Body of pancreas (tissue), 4 donors: ENCODE measurements around the gene ARSJ. TPM values are rescaled to one million over a fixed set of nuclear protein-coding genes. Genes with fewer than 3 reads are reported as not detected.

Experiments used
- ATAC-seq: fragments of 150-250 bp; one replicate; pipeline ENCODE4 v1.9.1; 2016
- DNase-seq, 4 donors: peaks; one replicate each; pipeline ENCODE4 v3.0.0-alpha.2; 2019
- H3K27ac ChIP-seq, 4 donors: fragments of 200-600 bp; sonication (generic); 1 replicate in 3 of 4; 2 replicates in 1 of 4; pipeline versions ENCODE4 v1.5.1 to v1.6.1; 2016 to 2019; ENCODE audit warnings: mild to moderate bottlenecking in 1 of 4, mixed read lengths in 1 of 4, moderate library complexity in 1 of 4
- H3K27me3 ChIP-seq, 2 donors: fragments of 200-600 bp; sonication (generic); one replicate each; pipeline ENCODE4 v1.6.0; 2016; ENCODE audit warnings: mild to moderate bottlenecking in 1 of 2
- H3K36me3 ChIP-seq, 2 donors: fragments of 200-600 bp; sonication (generic); replicated peaks in 1 of 2; 2 replicates each; pipeline ENCODE4 v1.5.1; 2016; ENCODE audit warnings: low read depth in 2 of 2; ENCODE audit not compliant: insufficient read depth in 1 of 2
- H3K4me1 ChIP-seq: fragments of 200-600 bp; sonication (generic); one replicate; pipeline ENCODE4 v1.6.0; 2016
- H3K4me3 ChIP-seq, 2 donors: fragments of 200-600 bp; sonication (generic); 1 replicate in 1 of 2; 2 replicates in 1 of 2; pipeline ENCODE4 v1.5.1; 2016 to 2019
- H3K9me3 ChIP-seq, 3 donors: fragments of 200-600 bp; sonication (generic); 1 replicate in 2 of 3; 2 replicates in 1 of 3; pipeline ENCODE4 v1.5.1; 2016
- POLR2A ChIP-seq, 3 donors: fragments of 450-650 bp; IDR thresholded peaks; one replicate each; pipeline ENCODE4 v1.6.1; 2016; ENCODE audit warnings: antibody characterized with exemption in 3 of 3, mild to moderate bottlenecking in 2 of 3
- WGBS, 2 donors: methylation state at CpG; one replicate each; pipeline ENCODE4 v1.1.5; 2017; 5-methylcytosine and 5-hydroxymethylcytosine counted together
- intact Hi-C: fragments of 100-400 bp; cut with DNase I; formaldehyde crosslinking; loops from one replicate; pipeline ENCODE4 v1.15.1; 2023
- total RNA-seq, 2 donors: library from RNA; depleted of rRNA; stranded (reverse); fragments of >200 nt; gene quantifications; one replicate each; pipeline ENCODE4 v1.1.0, GENCODE V29; 2016
- TF ChIP-seq, protein P1 (sequence below), 7 experiments: fragments of 450-650 bp in 4 of 7; fragments of 200-600 bp in 3 of 7; sonication (generic) in 3 of 7; IDR thresholded peaks; one replicate each; pipeline ENCODE4 v1.5.1; 2016 to 2019; ENCODE audit warnings: antibody characterized with exemption in 7 of 7

The ARSJ gene
- total RNA-seq, 2 donors from 2014 or later, result 3.4 to 3.6 TPM

DNA sequence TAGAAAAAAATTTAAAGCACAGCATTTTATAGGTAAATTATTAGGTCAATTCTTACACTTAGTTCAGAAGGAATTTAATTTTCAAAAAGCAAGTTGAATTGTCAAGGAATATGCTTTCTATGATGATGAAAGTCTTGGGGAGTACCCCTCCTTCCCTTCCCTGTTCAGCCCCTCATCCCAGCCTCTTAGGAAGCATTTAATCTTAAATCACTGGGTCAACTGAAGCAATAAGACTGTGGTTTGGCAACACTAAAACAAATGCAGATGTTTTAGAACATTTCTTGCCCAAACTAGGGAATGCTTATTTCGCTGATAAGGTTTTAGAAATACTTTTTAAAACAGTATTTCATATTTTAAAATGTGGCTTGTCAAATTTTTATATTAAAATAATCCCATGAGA lies 19.1 kb upstream of the ARSJ start:
- no peak for TF ChIP-seq POLR2A (IDR thresholded peaks at IDR 0.05)
- TF ChIP-seq, protein P1, sequence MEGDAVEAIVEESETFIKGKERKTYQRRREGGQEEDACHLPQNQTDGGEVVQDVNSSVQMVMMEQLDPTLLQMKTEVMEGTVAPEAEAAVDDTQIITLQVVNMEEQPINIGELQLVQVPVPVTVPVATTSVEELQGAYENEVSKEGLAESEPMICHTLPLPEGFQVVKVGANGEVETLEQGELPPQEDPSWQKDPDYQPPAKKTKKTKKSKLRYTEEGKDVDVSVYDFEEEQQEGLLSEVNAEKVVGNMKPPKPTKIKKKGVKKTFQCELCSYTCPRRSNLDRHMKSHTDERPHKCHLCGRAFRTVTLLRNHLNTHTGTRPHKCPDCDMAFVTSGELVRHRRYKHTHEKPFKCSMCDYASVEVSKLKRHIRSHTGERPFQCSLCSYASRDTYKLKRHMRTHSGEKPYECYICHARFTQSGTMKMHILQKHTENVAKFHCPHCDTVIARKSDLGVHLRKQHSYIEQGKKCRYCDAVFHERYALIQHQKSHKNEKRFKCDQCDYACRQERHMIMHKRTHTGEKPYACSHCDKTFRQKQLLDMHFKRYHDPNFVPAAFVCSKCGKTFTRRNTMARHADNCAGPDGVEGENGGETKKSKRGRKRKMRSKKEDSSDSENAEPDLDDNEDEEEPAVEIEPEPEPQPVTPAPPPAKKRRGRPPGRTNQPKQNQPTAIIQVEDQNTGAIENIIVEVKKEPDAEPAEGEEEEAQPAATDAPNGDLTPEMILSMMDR (IDR thresholded peaks at IDR 0.05), result no peak
- H3K27me3 ChIP-seq, result no peaks in the 10 kb centered on the region
- ATAC-seq, result no peak

GRCh38 chr4:113998079-113998478 lies 18.6 kb upstream of the ARSJ start:
- peaks cover 7% of the 10 kb centered on the region for H3K4me1 ChIP-seq
- H3K4me3 ChIP-seq, result no peak overlapping the region
- TF ChIP-seq POLR2A (IDR thresholded peaks at IDR 0.05), result no peak
- TF ChIP-seq, protein P1 (IDR thresholded peaks at IDR 0.05), result no peak
- H3K27ac ChIP-seq, result no peak overlapping the region
- whole genome bisulfite sequencing, 2 donors, result 79 to 90% methylated on average over 5 of the region's 5 CpGs
- H3K27me3 ChIP-seq, result no peaks in the 10 kb centered on the region
- ATAC-seq, result no peak
- no peaks in the 10 kb centered on the region for H3K9me3 ChIP-seq
- intact Hi-C loops, result no loop called here
- no peaks in the 10 kb centered on the region for H3K36me3 ChIP-seq
- no peak for DNase-seq

More for the DNA sequence above, 19.1 kb upstream of the ARSJ start:
- H3K4me3 ChIP-seq, result no peak overlapping the region
- H3K36me3 ChIP-seq, result no peaks in the 10 kb centered on the region
- 81% methylated on average over 1 of the region's 1 CpG for WGBS, 2 donors
- intact Hi-C loops, result no loop called here
- H3K9me3 ChIP-seq, result no peaks in the 10 kb centered on the region
- peaks cover 7% of the 10 kb centered on the region for H3K4me1 ChIP-seq
- no peak for DNase-seq
- no peak overlapping the region for H3K27ac ChIP-seq

- H3K9me3 ChIP-seq, result no peaks in the 10 kb centered on the region
- no peak overlapping the region for H3K4me3 ChIP-seq
- no peak overlapping the region for H3K27ac ChIP-seq
- no peak for ATAC-seq
- no peak for TF ChIP-seq POLR2A (IDR thresholded peaks at IDR 0.05)
- TF ChIP-seq, protein P1 (IDR thresholded peaks at IDR 0.05), result no peak
- H3K4me1 ChIP-seq, result no peaks in the 10 kb centered on the region
- H3K36me3 ChIP-seq, result no peaks in the 10 kb centered on the region
- no peak for DNase-seq
- no peaks in the 10 kb centered on the region for H3K27me3 ChIP-seq
- WGBS, 2 donors, result 85 to 100% methylated on average over 1 of the region's 1 CpG
- intact Hi-C loops, result no loop called here
Measured at GRCh38 chr4:113997206-113997605, 17.8 kb upstream of the ARSJ start.

DNA sequence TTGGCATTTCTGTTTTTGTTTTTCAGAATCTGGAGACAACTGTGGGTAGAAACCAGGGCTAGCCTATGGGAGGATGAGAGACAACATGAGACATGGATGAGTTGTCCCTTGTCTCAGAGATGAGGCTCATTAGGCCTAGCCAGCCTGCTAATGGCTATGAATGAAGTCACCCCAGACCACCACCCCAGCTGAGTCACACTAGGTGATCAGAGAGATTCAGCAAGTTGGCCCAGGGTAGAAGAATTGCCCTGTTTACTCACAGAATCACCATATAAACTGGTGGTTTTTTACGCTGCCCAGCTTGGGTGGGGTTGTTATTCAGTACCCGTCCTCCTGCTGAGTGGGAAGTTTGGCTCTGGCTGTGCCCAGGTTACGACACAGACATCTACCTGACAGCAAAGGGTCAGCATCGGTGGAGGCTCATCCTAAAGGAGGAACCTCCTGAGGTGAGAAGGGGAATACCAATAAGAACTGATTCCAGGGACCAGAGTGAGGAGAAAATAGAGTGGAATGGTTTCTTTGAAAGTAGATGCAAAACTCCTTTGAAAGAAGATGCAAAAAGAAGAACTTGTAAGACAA lies 17.2 kb upstream of the ARSJ start:
- Histone ChIP-seq H3K4me3 (no peak overlapping the region), H3K27ac (no peak overlapping the region), H3K36me3 (no peaks in the 10 kb centered on the region), H3K27me3 (no peaks in the 10 kb centered on the region), H3K9me3 (no peaks in the 10 kb centered on the region), H3K4me1 (no peaks in the 10 kb centered on the region)
- WGBS, 2 donors, result 82 to 83% methylated on average over 4 of the region's 4 CpGs
- DNase-seq (no peak), ATAC-seq (no peak)
- intact Hi-C loops, result no loop called here
- TF ChIP-seq, protein P1 (IDR thresholded peaks at IDR 0.05), result no peak
- TF ChIP-seq POLR2A (IDR thresholded peaks at IDR 0.05), result no peak

- no peaks in the 10 kb centered on the region for H3K9me3 ChIP-seq
- TF ChIP-seq, protein P1 (IDR thresholded peaks at IDR 0.05), result no peak
- no peak for TF ChIP-seq POLR2A (IDR thresholded peaks at IDR 0.05)
- ATAC-seq (no peak), DNase-seq (no peak)
- H3K36me3 ChIP-seq, result no peaks in the 10 kb centered on the region
- H3K27me3 ChIP-seq, result no peaks in the 10 kb centered on the region
- peaks cover 8% of the 10 kb centered on the region for H3K4me1 ChIP-seq
- intact Hi-C loops, result no loop called here
- H3K4me3 ChIP-seq, result no peak overlapping the region
- no peak overlapping the region for H3K27ac ChIP-seq
Measured at GRCh38 chr4:113993887-113994286, 14.4 kb upstream of the ARSJ start.
